ENCODE data around the gene DHX34.
"Not testable (repeated sequence)": the region's sequence is repeated elsewhere in the genome, so short reads cannot be mapped to it uniquely, and the experiment has no call there.

Gene DHX34

DNA sequence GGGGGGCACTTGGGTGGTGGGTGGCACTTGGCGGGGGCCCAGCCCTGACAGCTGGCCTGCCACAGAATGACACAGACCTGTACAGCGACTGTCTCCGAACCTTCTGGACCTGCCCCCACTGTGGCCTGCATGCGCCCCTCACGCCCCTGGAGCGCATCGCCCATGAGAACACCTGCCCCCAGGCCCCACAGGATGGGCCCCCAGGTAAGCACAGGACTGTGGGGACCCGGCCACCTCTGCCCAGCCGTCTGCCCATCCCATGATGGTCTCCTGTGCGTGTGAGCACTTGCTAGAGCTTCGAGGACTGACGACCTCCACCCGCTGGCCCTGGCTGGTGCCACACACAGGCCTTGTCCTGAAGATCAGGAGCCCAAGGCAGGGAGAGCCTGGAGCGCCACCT, 32.0 kb downstream of the DHX34 start:
- H3K9ac ChIP-seq (ENCODE audit: low read depth, low read length) = no peak overlapping the region
- no peaks in the 10 kb centered on the region for H3K9me3 ChIP-seq (ENCODE audit: control insufficient read depth, insufficient read depth, low read length)
- H3K4me1 ChIP-seq (ENCODE audit: insufficient read depth, low read length) = peaks cover 5% of the 10 kb centered on the region; the same call in 1 of the 2 replicates
- H3K36me3 ChIP-seq (ENCODE audit: insufficient read depth, low read length) = peaks cover 21% of the 10 kb centered on the region

DNA sequence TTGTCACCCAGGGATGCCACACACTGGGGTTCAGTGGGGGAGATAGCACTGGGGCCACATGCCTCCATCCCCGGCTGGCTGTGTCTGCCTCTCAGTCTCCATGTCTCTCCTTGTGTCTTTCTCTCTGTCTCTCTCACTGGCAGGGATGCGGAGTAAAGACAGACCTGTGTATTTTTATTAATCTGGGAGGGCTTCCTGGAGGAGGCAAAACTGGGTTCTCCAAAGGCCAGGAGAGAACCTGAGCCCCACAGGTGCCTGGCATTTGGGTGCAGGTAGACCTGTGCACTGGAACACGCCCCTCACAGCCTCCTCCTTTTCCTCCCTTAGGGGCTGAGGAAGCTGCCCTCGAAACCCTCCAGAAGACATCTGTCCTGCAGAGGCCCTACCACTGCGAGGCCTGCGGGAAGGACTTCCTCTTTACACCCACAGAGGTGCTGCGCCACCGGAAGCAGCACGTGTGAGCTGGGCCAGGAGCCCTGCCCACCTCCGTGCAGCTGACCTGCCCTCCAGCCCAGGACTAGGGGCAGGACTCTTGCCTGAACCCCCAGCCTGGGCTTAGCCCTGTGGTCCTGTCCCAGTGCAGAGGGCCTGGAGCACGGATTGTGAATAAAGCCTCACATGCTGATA, 32.7 kb downstream of the DHX34 start:
- Histone ChIP-seq H3K9me3 (ENCODE audit: control insufficient read depth, insufficient read depth, low read length) (no peaks in the 10 kb centered on the region), H3K9ac (ENCODE audit: low read depth, low read length) (no peak overlapping the region), H3K36me3 (ENCODE audit: insufficient read depth, low read length) (peaks cover 21% of the 10 kb centered on the region), H3K4me1 (ENCODE audit: insufficient read depth, low read length) (peaks cover 5% of the 10 kb centered on the region; the same call in 1 of the 2 replicates)

DNA sequence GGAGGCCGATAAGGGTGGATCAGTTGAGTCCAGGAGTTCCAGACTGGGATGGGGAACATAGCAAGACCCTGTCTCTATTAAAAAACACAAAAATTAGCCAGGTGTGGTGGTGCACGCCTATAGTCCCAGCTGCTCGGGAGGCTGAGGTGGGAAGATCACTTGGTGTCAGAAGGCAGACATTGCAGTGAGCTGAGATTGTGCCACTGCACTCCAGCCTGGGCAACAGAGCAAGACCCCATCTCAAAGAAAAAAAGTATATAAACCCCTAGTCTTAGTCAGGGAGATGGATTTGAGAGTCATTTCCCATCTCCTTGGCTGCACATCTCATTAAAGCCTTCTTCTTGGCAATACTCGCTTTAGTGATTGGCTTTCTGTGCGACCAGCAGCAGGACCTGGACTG, 34.8 kb downstream of the DHX34 start:
- not testable (repeated sequence) for H3K9ac ChIP-seq (ENCODE audit: low read depth, low read length); H3K4me1 ChIP-seq (ENCODE audit: insufficient read depth, low read length); H3K9me3 ChIP-seq (ENCODE audit: control insufficient read depth, insufficient read depth, low read length)
- H3K36me3 ChIP-seq (ENCODE audit: insufficient read depth, low read length) = peaks cover 17% of the 10 kb centered on the region; the same call in 1 of the 2 replicates

DNA sequence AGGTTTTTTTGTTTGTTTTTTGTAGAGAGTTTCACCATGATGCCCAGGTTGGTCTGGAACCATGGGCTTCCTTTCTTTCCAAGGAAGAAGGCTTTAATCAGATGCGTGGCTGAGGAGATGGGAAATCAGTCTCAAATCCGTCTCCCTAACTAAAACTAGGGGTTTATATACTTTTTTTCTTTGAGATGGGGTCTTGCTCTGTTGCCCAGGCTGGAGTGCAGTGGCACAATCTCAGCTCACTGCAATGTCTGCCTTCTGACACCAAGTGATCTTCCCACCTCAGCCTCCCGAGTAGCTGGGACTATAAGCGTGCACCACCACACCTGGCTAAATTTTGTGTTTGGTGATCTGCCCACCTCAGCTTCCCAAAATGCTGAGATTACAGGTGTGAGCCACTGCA, 35.4 kb downstream of the DHX34 start:
- not testable (repeated sequence) for H3K9ac ChIP-seq (ENCODE audit: low read depth, low read length); H3K9me3 ChIP-seq (ENCODE audit: control insufficient read depth, insufficient read depth, low read length); H3K4me1 ChIP-seq (ENCODE audit: insufficient read depth, low read length)

DNA sequence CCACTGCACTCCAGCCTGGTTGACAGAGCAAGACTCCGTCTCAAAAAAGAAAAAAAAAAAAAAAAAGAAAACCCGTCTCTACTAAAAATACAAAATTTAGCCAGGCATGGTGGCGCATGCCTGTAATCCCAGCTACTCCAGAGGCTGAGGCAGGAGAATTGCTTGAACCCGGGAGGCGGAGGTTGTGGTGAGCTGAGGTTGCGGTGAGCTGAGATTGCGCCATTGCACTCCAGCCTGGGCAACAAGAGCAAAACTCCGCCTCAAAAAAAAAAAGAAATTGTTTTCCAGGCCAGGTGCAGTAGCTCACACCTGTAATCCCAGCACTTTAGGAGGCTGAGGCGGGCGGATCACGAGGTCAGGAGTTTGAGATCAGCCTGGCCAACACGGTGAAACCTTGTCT, 37.5 kb downstream of the DHX34 start:
- peaks cover 10% of the 10 kb centered on the region for H3K4me1 ChIP-seq (ENCODE audit: insufficient read depth, low read length)
- not testable (repeated sequence) for H3K9me3 ChIP-seq (ENCODE audit: control insufficient read depth, insufficient read depth, low read length); H3K36me3 ChIP-seq (ENCODE audit: insufficient read depth, low read length); H3K9ac ChIP-seq (ENCODE audit: low read depth, low read length)

More for the DNA sequence above, 35.4 kb downstream of the DHX34 start:
- peaks cover 17% of the 10 kb centered on the region; the same call in 1 of the 2 replicates for H3K36me3 ChIP-seq (ENCODE audit: insufficient read depth, low read length)

DNA sequence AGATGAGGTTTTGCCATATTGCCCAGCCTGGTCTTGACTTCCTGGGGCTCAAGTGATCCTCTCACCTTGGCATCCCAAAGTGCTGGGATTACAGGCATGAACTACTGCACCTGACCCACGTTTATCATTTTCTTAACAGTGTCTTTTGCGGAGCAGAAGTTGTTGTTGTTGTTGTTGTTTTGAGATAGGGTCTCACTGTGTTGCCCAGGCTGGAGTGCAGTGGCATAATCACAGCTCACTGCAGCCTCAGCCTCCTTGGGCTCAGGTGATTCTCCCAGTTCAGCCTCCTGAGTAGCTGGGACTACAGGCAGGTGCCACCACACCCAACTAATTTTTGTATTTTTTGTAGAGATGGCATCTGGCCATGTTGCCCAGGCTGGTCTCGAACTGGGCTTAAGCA, 38.5 kb downstream of the DHX34 start:
- peaks cover 10% of the 10 kb centered on the region for H3K4me1 ChIP-seq (ENCODE audit: insufficient read depth, low read length)
- not testable (repeated sequence) for H3K9ac ChIP-seq (ENCODE audit: low read depth, low read length); H3K9me3 ChIP-seq (ENCODE audit: control insufficient read depth, insufficient read depth, low read length)

DNA sequence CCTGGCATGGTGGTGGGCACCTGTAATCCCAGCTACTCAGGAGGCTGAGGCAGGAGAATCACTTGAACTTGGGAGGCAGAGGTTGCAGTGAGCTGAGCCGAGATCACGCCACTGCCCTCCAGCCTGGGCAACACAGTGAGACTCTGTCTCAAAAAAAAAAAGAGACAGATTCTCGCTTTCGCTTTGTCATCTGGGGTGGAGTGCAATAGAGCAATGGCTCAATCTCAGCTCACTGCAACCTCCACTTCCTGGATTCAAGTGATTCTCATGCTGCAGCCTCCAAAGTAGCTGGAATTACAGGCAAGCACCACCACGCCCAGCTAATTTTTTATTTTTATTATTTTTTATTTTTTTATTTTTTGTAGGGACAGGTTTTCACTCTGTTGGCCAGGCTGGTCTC, 39.6 kb downstream of the DHX34 start:
- H3K36me3 ChIP-seq (ENCODE audit: insufficient read depth, low read length); H3K9ac ChIP-seq (ENCODE audit: low read depth, low read length); H3K9me3 ChIP-seq (ENCODE audit: control insufficient read depth, insufficient read depth, low read length): not testable (repeated sequence)
- peaks cover 10% of the 10 kb centered on the region for H3K4me1 ChIP-seq (ENCODE audit: insufficient read depth, low read length)

More for the DNA sequence above, 38.5 kb downstream of the DHX34 start:
- H3K36me3 ChIP-seq (ENCODE audit: insufficient read depth, low read length) = not testable (repeated sequence)

DNA sequence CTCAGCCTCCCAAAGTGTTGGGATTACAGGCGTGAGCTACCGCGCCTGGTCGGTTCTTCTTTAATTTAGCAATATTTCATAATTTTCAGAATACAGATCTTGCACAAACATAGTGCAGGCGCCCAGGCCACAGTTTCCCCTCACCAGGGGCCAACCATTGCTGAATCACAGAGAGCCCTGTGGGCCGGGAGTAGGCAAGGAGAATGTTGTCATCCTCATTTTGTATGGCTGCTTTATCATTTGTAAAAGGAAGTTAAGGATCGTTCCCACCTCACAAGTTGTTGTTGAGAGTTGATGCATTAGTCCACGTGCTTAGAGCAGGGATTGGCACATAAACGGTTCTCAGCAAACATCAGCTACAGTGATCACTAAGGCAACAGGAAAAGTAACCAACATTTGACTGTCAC, 40.0 kb downstream of the DHX34 start:
- peaks cover 10% of the 10 kb centered on the region for H3K4me1 ChIP-seq (ENCODE audit: insufficient read depth, low read length)
- H3K9me3 ChIP-seq (ENCODE audit: control insufficient read depth, insufficient read depth, low read length) = no peaks in the 10 kb centered on the region
- H3K36me3 ChIP-seq (ENCODE audit: insufficient read depth, low read length) = no peaks in the 10 kb centered on the region
- no peak overlapping the region for H3K9ac ChIP-seq (ENCODE audit: low read depth, low read length)

DNA sequence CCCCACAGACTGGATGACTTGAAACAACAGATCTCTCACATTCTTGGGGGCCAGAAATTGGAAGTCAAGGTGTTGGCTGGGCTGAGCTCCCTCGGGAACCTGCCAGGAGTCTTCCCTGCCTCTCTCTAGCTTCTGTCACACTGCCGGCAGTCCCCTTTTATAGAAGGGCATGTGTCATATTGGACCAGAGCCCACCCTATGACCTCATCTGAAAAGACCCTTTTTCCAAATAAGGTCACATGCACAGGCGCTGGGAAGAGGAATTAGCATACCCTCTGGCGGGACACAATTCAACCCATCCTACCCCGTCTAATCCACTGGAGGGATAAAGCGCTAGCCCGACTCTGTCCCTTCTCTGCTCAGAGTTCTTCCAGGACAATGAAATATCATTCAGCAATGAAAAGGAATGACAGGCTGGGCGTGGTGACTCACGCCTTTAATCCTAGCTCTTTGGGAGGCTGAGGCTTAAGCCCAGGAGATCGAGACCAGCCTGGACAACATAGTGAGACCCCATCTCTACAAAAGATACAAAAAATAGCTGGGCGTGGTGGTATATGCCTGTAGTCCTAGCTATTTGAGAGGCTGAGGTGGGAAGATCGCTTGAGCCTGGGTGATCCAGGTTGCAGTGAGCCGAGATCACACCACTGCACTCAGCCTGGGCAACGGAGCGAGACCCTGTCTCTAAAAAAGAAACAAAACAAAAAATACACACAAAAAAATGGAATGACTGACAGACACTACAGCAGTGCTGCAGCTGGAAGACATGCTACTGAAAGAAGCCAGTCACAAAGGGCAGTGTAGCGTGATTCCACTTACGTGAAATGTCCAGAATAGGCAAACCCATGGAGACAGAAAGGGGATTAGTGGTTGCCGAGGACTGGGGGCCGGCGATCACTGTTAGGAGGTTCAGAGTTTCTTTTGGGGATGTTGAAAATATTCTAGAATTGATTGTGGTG, 41.7 kb downstream of the DHX34 start:
- peaks cover 7% of the 10 kb centered on the region for H3K4me1 ChIP-seq (ENCODE audit: insufficient read depth, low read length)
- H3K36me3 ChIP-seq (ENCODE audit: insufficient read depth, low read length) = no peaks in the 10 kb centered on the region
- no peaks in the 10 kb centered on the region for H3K9me3 ChIP-seq (ENCODE audit: control insufficient read depth, insufficient read depth, low read length)
- H3K9ac ChIP-seq (ENCODE audit: low read depth, low read length) = peak overlapping the region; percentile 7; the same call in 1 of the 2 replicates

DNA sequence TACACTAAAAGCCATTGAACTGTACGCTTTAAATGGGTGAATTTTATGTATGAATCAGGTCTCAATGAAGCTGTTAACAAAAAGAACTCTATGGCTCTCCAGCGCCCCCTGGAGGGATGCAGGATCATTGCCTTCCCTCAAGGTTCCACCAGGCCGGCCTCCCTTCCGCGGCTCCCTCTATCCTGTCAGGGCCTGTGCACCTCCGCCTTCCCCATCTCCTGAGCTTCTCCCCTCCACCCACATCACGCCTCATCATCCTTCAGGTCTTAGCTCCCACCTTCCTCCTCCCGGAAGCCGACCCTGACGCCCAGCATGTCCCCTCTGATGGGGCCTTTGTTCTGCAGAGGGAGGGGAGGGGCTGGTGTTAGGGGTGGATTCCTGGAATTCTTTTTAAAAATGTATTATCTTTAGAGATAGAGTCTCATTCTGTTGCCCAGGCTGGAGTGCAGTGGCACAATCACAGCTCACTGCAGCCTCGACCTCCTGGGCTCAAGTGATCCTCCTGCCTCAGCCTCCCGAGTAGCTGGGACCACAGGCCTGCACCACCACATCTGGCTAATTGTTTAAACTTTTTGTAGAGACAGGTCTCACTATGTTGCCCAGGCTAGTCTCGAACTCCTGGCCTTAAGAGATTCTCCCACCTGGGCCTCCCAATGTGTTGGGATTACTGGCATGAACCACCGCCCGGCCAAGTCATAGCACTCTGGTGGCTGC, 42.6 kb downstream of the DHX34 start:
- Histone ChIP-seq H3K4me1 (ENCODE audit: insufficient read depth, low read length) (peaks cover 5% of the 10 kb centered on the region), H3K9ac (ENCODE audit: low read depth, low read length) (peak overlapping the region; percentile 7; the same call in 1 of the 2 replicates), H3K36me3 (ENCODE audit: insufficient read depth, low read length) (no peaks in the 10 kb centered on the region), H3K9me3 (ENCODE audit: control insufficient read depth, insufficient read depth, low read length) (no peaks in the 10 kb centered on the region)

DNA sequence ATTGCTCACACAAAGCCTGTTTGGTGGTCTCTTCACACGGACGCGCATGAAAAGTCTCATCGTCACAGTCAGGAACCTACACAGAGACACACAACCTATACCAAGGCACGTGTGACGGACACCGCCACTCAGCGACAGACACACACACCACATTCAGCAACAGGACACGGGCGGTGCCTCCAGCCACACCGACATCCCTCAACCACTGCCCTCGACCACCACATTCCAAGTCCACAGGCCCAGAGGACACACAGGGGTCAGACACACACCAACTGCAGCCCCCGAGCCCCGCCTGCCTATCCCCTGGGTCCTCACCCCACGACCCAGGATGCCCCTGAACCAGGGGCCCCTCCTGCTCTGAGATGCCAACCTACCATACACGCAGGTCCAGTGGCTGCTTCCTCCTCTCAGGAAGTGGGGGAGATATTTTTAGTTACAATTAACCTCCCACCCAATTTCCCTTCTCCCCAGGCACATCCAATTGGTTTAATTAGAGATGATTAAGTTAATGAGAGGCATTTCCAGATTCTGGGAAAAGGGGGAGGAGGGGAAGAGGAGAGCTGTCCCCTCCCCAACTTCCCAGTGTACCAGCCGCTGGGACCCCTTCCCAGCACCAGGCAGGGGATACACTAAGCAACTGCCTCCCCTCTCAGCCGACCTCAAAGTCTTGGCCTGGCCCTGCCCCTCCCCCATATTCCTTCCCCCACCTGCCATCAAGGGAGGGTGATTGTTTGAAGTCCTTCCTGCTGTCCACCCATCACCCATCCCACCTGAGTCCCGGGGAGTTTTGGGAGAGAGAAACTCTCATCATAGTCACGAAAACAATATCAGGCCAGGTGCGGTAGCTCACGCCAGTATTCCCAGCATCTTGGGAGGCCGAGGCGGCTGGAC, 49.8 kb downstream of the DHX34 start:
- Histone ChIP-seq H3K9me3 (ENCODE audit: control insufficient read depth, insufficient read depth, low read length) (no peaks in the 10 kb centered on the region), H3K4me1 (ENCODE audit: insufficient read depth, low read length) (peaks cover 9% of the 10 kb centered on the region; the same call in 1 of the 2 replicates), H3K36me3 (ENCODE audit: insufficient read depth, low read length) (no peaks in the 10 kb centered on the region; the same call in 1 of the 2 replicates), H3K9ac (ENCODE audit: low read depth, low read length) (peak overlapping the region; percentile 30; the same call in 1 of the 2 replicates)

DNA sequence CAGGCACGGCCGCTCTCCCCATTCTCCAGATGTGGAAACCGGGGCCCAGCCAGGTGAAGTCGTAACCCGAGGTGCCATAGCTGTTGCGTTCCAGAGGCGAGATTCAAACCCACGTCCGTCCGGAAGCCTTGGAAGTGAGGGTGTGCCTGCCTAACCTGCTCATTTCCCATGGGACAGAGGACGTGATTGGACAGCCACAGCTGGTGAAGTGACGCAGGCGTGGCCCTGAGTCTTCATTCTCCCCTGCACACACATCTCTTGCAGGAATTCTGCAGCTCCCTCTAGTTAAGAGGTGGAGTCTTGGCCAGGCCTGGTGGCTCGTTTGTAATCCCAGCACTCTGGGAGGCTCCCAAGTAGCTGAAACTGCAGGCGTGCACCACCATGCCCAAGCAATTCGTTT, 53.4 kb downstream of the DHX34 start:
- Histone ChIP-seq H3K36me3 (ENCODE audit: insufficient read depth, low read length) (peaks cover 6% of the 10 kb centered on the region), H3K9me3 (ENCODE audit: control insufficient read depth, insufficient read depth, low read length) (no peaks in the 10 kb centered on the region), H3K9ac (ENCODE audit: low read depth, low read length) (no peak overlapping the region), H3K4me1 (ENCODE audit: insufficient read depth, low read length) (peaks cover 9% of the 10 kb centered on the region; the same call in 1 of the 2 replicates)

DNA sequence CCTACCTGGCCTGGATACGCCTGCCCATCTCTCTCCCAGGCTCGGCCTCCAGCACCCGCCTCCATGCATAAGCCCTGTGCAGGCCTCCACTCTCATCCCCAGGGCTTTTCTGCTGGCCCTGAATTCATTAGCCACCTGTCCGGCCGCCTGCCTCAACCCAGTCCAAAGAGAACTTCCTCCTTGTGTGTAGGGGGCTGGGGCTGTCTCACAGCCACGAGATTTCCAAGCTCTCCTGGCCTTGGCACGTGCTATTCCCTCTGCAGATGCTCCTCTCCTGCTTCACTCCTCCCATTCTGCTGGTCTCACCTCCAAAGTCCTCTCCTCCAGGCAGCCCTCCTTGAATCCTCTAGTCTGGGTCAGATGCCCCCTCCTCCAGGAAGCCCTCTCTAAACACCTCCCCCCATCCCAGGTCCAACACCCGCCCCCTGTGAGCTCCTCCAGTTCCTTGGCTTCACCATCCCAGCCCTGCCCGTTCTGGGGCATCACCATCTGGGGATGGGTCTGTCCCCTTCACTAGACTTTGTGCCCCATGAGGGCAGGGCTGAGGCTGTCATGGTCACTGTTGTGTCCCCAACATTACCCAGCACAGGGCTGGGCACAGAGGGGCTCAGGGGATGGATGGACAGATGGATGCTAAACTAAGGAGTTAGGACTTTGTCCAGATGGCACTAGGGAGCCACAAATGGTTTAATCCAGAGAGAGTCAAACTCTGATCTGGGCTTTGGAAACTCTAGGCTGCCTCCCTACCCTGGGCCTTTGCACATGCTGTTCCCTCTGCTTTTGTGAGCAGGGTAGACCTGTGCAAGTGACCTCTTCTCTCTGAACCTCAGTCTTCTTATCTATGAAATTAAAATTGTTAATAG, 55.5 kb downstream of the DHX34 start:
- Histone ChIP-seq H3K9ac (ENCODE audit: low read depth, low read length) (no peak overlapping the region), H3K36me3 (ENCODE audit: insufficient read depth, low read length) (peaks cover 6% of the 10 kb centered on the region), H3K9me3 (ENCODE audit: control insufficient read depth, insufficient read depth, low read length) (no peaks in the 10 kb centered on the region), H3K4me1 (ENCODE audit: insufficient read depth, low read length) (no peaks in the 10 kb centered on the region; the same call in 1 of the 2 replicates)

All from ES-I3 (cell line).